ENCODE data around the gene PIK3CA.

GRCh38 chr3:179156170-179156569 is 8.0 kb downstream of the PIK3CA start:
- TF ChIP-seq CTCF (IDR thresholded peaks at IDR 0.05) (no peak), POLR2A (IDR thresholded peaks at IDR 0.05) (no peak)

All from adrenal gland (tissue), 5 donors.